Smooth muscle cell (in vitro differentiated cells): ENCODE data around the gene RMI1. TPM values are rescaled to one million over a fixed set of nuclear protein-coding genes. Genes with fewer than 3 reads are reported as not detected.

Experiments used
- DNase-seq: peaks from one replicate; lab custom pipeline; 2025; ENCODE audit not compliant: unreplicated experiment; lab: John Stamatoyannopoulos, UW
- H2AFZ ChIP-seq: fragments of 200-600 bp; sonication (generic); 2 replicates; pipeline ENCODE4 v1.6.0; 2016; ENCODE audit warnings: antibody characterized with exemption, low read depth, mild to moderate bottlenecking
- H3F3A ChIP-seq: fragments of 200-600 bp; sonication (generic); 2 replicates; pipeline ENCODE4 v1.6.0; 2017; ENCODE audit warnings: antibody characterized with exemption, low read depth
- H3K27ac ChIP-seq: fragments of 200-600 bp; sonication (generic); 2 replicates; pipeline ENCODE4 v1.5.1; 2016; ENCODE audit warnings: low read depth, mild to moderate bottlenecking
- H3K27me3 ChIP-seq: fragments of 200-600 bp; sonication (generic); 2 replicates; pipeline ENCODE4 v1.6.1; 2016; ENCODE audit warnings: low read depth, mild to moderate bottlenecking
- H3K36me3 ChIP-seq: fragments of 200-600 bp; sonication (generic); 2 replicates; pipeline ENCODE4 v1.5.1; 2016; ENCODE audit warnings: low read depth
- H3K4me1 ChIP-seq: fragments of 200-600 bp; sonication (generic); 2 replicates; pipeline ENCODE4 v1.5.1; 2016; ENCODE audit warnings: low read depth
- H3K4me2 ChIP-seq: fragments of 200-600 bp; sonication (generic); 2 replicates; pipeline ENCODE4 v1.6.0; 2016; ENCODE audit warnings: mild to moderate bottlenecking
- H3K4me3 ChIP-seq: fragments of 200-600 bp; sonication (generic); 2 replicates; pipeline ENCODE4 v1.5.1; 2016; ENCODE audit warnings: mild to moderate bottlenecking
- H3K79me2 ChIP-seq: fragments of 200-600 bp; sonication (generic); 2 replicates; pipeline ENCODE4 v1.6.0; 2016; ENCODE audit warnings: low read depth, mild to moderate bottlenecking
- H3K9ac ChIP-seq: fragments of 200-600 bp; sonication (generic); 2 replicates; pipeline ENCODE4 v1.6.0; 2016; ENCODE audit warnings: low read depth
- H3K9me3 ChIP-seq: fragments of 200-600 bp; sonication (generic); replicated peaks from 2 replicates; pipeline ENCODE4 v1.5.1; 2016; ENCODE audit warnings: low read depth
- H4K20me1 ChIP-seq: fragments of 200-600 bp; sonication (generic); 2 replicates; pipeline ENCODE4 v1.6.0; 2016; ENCODE audit warnings: low read depth
- WGBS: methylation state at CpG from one replicate; pipeline ENCODE4 v1.1.7; 2016; ENCODE audit warnings: low lambda C conversion rate; 5-methylcytosine and 5-hydroxymethylcytosine counted together
- polyA plus RNA-seq: library from polyadenylated mRNA; unstranded; fragments of >200 nt; fragmentation: Nextera tagmentation; extraction: Ambion mirVana; gene quantifications from 2 replicates; pipeline ENCODE4 v1.2.1, GENCODE V29; 2016
- total RNA-seq: library from RNA; depleted of rRNA; stranded (reverse); fragments of >200 nt; gene quantifications from 2 replicates; pipeline ENCODE4 v1.2.3, GENCODE V29; 2014
- TF ChIP-seq, protein P1 (sequence below): fragments of 200-600 bp; sonication (generic); IDR thresholded peaks from 2 replicates; pipeline ENCODE4 v1.5.1; 2017; ENCODE audit warnings: borderline replicate concordance, mild to moderate bottlenecking, antibody characterized with exemption; ENCODE audit not compliant: insufficient read depth, poor library complexity, severe bottlenecking

Gene RMI1
- total and polyA plus RNA-seq, 2 experiments from 2014 or later = 3.2 to 11.1 TPM

GRCh38 chr9:84000186-84000585 lies 19.6 kb downstream of the RMI1 start:
- Histone ChIP-seq H3K4me1 (no peaks in the 10 kb centered on the region), H3K4me3 (no peak overlapping the region), H3K36me3 (peaks cover 7% of the 10 kb centered on the region), H3K9me3 (no peaks in the 10 kb centered on the region), H4K20me1 (no peaks in the 10 kb centered on the region), H3K4me2 (peak overlapping the region; percentile 45), H3K79me2 (peaks cover 9% of the 10 kb centered on the region), H3F3A (no peaks in the 10 kb centered on the region), H3K9ac (no peak overlapping the region), H3K27ac (no peak overlapping the region), H3K27me3 (no peaks in the 10 kb centered on the region), H2AFZ (no peak overlapping the region)
- WGBS = 72% methylated on average over 3 of the region's 3 CpGs
- DNase-seq = no peak
- TF ChIP-seq, protein P1, sequence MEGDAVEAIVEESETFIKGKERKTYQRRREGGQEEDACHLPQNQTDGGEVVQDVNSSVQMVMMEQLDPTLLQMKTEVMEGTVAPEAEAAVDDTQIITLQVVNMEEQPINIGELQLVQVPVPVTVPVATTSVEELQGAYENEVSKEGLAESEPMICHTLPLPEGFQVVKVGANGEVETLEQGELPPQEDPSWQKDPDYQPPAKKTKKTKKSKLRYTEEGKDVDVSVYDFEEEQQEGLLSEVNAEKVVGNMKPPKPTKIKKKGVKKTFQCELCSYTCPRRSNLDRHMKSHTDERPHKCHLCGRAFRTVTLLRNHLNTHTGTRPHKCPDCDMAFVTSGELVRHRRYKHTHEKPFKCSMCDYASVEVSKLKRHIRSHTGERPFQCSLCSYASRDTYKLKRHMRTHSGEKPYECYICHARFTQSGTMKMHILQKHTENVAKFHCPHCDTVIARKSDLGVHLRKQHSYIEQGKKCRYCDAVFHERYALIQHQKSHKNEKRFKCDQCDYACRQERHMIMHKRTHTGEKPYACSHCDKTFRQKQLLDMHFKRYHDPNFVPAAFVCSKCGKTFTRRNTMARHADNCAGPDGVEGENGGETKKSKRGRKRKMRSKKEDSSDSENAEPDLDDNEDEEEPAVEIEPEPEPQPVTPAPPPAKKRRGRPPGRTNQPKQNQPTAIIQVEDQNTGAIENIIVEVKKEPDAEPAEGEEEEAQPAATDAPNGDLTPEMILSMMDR = no peak

DNA sequence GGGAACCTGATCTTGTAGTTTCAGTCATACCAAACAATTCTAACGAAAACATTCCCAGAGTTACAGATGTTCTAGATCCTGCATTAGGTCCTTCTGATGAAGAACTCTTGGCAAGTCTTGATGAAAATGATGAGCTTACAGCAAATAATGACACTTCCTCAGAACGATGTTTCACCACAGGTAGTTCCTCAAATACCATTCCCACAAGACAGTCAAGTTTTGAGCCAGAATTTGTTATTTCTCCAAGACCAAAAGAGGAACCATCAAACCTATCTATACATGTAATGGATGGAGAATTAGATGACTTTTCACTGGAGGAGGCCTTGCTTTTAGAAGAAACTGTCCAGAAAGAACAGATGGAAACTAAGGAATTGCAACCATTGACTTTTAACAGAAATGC lies 21.0 kb downstream of the RMI1 start:
- H2AFZ ChIP-seq = no peak overlapping the region
- DNase-seq = no peak
- H3K9me3 ChIP-seq = no peaks in the 10 kb centered on the region
- H3K4me2 ChIP-seq = no peak overlapping the region
- no peak overlapping the region for H3K27ac ChIP-seq
- peaks cover 7% of the 10 kb centered on the region for H3K36me3 ChIP-seq
- WGBS = 98% methylated on average over 2 of the region's 2 CpGs
- H3K9ac ChIP-seq = no peak overlapping the region
- H4K20me1 ChIP-seq = no peaks in the 10 kb centered on the region
- no peaks in the 10 kb centered on the region for H3K4me1 ChIP-seq
- H3K4me3 ChIP-seq = no peak overlapping the region
- peaks cover 1% of the 10 kb centered on the region for H3K79me2 ChIP-seq
- no peaks in the 10 kb centered on the region for H3K27me3 ChIP-seq
- TF ChIP-seq, protein P1 = no peak
- no peaks in the 10 kb centered on the region for H3F3A ChIP-seq

- no peaks in the 10 kb centered on the region for H3K79me2 ChIP-seq
- H4K20me1 ChIP-seq = no peaks in the 10 kb centered on the region
- no peaks in the 10 kb centered on the region for H3F3A ChIP-seq
- H2AFZ ChIP-seq = no peak overlapping the region
- H3K27ac ChIP-seq = no peak overlapping the region
- H3K9me3 ChIP-seq = no peaks in the 10 kb centered on the region
- H3K27me3 ChIP-seq = no peaks in the 10 kb centered on the region
- no peak overlapping the region for H3K9ac ChIP-seq
- TF ChIP-seq, protein P1 = no peak
- DNase-seq = no peak
- H3K4me1 ChIP-seq = no peaks in the 10 kb centered on the region
- H3K4me2 ChIP-seq = no peak overlapping the region
- peaks cover 7% of the 10 kb centered on the region for H3K36me3 ChIP-seq
- H3K4me3 ChIP-seq = no peak overlapping the region
These were observed 21.7 kb downstream of the RMI1 start for GRCh38 chr9:84002344-84002743.

DNA sequence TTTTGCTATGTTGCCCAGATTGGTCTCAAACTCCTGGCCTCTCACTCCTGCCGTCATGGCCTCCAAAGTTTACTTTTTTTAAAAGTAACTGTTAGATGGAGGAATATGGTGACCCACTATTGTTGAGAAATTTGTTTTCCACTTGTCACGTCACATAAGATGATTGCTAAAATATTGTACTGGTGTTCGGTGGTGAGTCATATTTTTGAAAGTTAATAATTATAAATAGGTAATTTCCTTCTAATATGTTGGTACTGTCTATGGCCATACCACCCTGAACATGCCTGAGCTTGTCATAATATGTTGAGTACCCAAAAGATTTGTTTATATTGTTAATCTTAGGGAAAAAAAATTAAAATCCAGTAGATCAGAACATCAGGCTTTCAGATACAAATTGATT lies 22.6 kb downstream of the RMI1 start:
- H3K9ac ChIP-seq = no peak overlapping the region
- H3K4me1 ChIP-seq = no peaks in the 10 kb centered on the region
- no peaks in the 10 kb centered on the region for H3K79me2 ChIP-seq
- no peak overlapping the region for H3K27ac ChIP-seq
- no peak overlapping the region for H3K4me3 ChIP-seq
- no peak overlapping the region for H3K4me2 ChIP-seq
- H3K36me3 ChIP-seq = peaks cover 7% of the 10 kb centered on the region
- no peak for DNase-seq
- 99% methylated on average over 3 of the region's 3 CpGs for WGBS
- H3K9me3 ChIP-seq = no peaks in the 10 kb centered on the region
- no peaks in the 10 kb centered on the region for H4K20me1 ChIP-seq
- TF ChIP-seq, protein P1 = no peak
- no peak overlapping the region for H2AFZ ChIP-seq
- H3K27me3 ChIP-seq = no peaks in the 10 kb centered on the region
- H3F3A ChIP-seq = no peaks in the 10 kb centered on the region
